ENCODE data around the gene SNORC.
A peak's percentile ranks its signal among the peaks of the same experiment; 100 is the strongest.
"Not testable (repeated sequence)": the region's sequence is repeated elsewhere in the genome, so short reads cannot be mapped to it uniquely, and the experiment has no call there.

SNORC gene

DNA sequence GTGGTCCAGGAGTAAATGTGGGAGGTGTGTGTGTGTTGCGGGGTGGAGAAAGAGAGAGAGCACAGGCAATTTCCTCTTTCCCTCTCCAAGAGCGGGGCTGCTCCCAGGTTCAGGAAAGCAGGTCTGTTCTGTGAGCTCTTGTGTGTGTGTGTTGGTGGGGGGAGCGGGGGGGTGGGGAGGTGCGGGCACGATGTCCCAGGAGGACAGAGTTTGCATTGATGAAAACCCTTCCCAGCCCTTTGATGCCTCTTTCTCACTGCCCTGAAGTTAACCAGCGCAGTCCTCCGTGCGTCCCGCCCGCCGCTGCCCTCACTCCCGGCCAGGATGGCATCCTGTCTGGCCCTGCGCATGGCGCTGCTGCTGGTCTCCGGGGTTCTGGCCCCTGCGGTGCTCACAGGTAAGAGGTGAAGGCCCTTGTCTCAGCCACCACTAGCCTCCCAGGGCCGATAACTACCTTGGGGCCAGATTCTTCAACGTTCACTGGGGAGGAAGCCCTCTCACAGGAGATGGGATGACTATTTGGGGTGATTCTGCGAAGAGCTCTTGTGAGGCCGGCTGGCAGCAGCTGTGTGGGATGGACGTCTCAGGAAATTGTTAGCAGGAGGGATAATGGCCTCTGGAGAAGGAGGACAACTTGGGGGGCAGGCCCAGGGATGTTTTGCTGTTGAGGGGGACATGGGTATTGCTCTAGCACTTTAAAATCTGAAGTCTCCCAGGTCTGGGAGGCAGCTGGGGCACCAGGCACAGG is at the start of gene SNORC:
SNORC (plus strand) TSS at position 247 of the 748 bp plus-strand sequence; CDS start at position 325, 78 bp downstream.
- DNase-seq = no peak

DNA sequence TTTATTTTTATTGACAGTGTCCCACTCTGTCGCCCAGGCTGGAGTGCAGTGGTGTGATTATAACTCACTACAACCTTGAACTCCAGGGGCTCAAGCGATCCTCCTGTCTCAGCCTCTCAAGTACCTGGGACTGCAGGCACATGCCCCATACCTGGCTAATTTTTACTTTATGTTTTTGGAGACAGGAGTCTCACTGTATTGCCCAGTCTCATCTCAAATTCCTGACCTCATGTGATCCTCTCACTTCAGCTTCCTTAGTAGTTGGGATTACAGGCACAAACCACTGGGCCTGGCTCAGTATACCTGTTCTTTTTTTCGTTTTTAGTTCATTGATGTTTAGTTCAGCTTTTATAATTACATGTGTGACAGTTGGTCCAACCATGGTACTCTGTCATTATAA is 40.1 kb upstream of the SNORC start:
- no peak for DNase-seq

- DNase-seq = no peak
These were observed 38.6 kb upstream of the SNORC start for GRCh38 chr2:232831496-232831895.

GRCh38 chr2:232833830-232834229 is 36.2 kb upstream of the SNORC start:
- DNase-seq = no peak

- no peak for DNase-seq
These were observed 34.3 kb upstream of the SNORC start for GRCh38 chr2:232835687-232836208.

DNA sequence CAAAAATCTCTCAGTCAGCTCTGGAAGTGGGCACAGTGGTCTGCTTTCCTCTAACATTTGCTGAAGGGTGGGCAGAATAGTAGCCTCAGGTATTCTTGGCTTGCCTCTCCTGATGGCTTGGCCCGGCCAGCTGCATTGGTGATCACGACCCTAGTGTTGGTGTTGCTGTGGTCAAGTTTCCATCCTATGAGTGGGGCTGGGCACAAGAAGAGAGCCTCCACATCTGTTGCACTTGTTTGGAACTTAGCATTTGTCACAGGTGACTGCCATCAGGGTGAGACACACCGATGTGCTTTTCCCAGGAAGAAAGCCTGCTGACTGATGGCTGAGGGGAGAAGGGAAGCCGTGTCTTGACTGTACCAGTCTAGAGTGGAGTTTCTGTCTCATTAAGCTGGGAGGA is 33.1 kb upstream of the SNORC start:
- no peak for DNase-seq

DNA sequence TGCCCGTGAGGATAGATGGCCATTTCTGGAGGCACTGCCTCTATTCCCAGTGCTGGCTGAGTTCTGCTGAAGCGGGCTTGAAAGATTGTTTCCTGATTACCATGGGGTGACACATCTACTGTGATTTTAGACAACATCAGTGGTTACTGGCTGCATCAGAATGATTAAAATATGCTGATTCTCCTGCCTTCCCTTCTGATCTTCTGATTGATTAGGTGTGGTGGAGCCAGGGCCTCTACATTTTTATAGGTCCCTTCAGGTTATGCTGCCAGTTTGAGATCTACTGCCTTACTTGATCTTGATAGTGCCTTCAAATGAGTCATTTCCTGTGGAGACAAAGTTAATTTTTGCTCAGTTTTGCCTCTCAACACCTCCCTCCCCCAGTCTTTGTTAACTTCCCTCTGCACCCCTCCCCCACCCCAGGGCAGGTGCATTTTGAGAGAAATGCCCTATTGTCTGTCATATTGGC is 31.6 kb upstream of the SNORC start:
- peak; percentile 8 for DNase-seq

- no peak for DNase-seq
These were observed 30.5 kb upstream of the SNORC start for GRCh38 chr2:232839411-232840079.

- DNase-seq = no peak
These were observed 27.4 kb upstream of the SNORC start for GRCh38 chr2:232842689-232843088.

GRCh38 chr2:232843834-232844233 is 26.2 kb upstream of the SNORC start:
- DNase-seq = no peak

DNA sequence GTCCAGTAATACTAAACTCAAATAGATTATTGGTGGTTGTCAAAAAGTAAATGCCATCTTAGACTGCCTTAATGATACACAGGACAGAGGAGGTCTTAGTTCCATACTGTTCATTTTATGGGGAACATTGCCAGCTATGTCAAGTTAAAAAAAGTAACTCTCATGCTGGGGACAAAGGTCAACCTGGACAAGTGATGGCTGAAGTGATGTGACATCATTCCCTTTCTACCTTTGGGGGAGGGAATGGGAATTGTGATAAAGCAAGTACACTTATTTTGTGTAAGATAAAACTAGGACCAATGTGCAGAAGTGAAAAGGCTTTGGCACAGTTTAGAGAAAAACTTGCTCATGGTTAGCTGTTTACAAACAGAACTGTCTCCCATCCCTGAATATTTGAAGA is 24.0 kb upstream of the SNORC start:
- no peak for DNase-seq

DNA sequence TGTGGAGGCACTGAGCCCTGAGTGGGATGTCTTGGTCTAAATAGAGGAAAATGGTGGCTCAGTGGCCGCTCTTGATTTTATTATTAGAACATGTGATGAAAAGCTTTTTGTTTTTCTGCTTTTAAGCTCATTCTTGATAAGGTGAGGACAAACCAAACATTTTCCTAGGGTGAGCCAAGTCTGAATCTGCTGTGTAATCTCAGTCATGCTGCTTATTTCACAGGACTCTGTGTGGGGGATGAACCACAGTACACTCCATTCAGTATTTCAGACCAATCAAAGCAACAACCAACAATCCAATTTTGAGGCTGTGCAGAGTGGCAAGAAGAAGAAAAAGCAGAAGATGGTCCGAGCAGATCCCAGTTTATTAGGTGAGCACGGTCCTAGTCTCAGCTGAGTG is 20.0 kb upstream of the SNORC start:
- DNase-seq = no peak

GRCh38 chr2:232852081-232852480 is 18.0 kb upstream of the SNORC start:
- DNase-seq = not testable (repeated sequence)

DNA sequence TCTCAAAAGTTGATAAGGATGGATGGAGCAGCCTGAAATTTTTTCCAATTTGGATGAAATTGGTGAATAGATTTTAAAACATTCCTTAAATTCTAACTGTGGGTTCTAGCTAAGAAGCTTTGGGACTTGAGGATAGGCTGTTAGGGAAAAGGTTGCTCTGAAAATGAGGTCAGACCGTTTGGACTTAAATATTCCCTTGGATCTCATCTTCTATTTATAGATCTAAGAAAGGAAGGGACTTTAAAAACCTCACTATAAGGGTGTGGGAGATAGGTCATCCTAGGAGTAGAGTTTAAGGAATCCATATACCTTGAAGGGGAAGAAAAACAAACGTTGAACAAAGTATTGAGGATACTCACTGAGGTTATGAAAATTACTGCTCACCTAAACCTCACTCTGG is 17.4 kb upstream of the SNORC start:
- DNase-seq = no peak

GRCh38 chr2:232854082-232854481 is 16.0 kb upstream of the SNORC start:
- DNase-seq = peak; percentile 75

DNA sequence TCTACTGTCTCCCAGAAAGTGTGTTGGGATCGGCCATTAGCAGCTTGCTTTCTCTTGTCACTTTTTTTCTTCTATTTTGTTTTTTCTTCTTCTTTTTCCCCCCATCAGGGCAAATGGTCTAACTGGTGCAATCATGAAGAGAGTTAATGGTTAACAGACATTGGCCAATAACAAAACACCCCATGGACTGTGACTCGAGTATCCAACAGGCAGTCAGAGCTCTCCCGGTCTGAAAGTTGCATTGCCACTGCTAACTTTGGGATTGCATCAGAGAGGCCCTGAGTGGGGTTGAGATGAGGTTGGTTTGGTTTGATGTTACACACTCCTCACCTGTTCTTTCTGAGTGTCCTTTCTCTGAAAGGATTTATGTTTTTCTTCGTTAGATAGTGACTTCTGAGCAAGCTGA is 12.9 kb upstream of the SNORC start:
- DNase-seq = peak; percentile 28

DNA sequence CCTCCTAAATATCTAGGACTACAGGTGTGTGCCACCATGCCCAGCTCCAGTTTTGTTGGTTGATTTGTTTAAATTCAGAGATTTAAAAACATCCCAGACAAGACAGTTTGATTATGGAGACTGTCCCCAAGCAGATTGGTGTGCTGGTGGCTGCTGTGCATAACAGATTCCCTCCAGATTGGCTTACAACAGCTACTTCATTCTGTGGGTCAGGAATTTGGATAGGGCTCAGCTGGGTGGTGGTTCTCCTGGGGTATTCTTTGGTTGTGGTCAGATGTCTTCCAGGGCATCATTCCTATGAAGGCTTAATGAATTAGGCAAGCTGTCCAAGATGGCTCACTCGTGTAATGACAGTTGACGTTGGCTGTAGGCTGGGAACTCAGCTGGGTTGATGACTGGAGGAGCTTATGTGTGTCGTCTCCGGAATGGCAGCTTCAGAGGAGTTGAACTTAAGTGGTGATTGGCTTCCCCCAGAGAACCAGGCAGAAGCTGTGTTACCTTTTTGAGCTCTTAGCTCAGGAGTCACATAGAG is 10.6 kb upstream of the SNORC start:
- no peak for DNase-seq

GRCh38 chr2:232860593-232861241 is 9.3 kb upstream of the SNORC start:
- no peak for DNase-seq

DNA sequence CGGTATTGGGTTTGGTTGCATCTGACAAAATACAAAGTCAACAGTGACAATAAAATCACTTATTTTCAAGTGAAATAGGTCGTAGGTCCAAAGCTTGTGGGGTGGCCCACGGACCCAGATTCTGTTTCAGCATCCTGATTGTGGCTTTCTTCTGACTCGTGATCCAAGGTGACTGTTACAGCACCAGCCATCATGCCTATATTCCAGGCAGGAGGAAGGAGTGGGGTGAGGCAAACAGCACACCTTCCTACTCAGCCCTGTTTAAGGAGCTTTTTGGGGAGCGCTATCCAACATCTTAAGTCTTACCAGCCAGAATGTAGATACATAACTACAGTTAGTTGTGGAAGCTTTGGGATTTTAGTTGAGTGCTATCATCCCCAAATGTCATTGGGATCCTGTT is 8.7 kb upstream of the SNORC start:
- no peak for DNase-seq

DNA sequence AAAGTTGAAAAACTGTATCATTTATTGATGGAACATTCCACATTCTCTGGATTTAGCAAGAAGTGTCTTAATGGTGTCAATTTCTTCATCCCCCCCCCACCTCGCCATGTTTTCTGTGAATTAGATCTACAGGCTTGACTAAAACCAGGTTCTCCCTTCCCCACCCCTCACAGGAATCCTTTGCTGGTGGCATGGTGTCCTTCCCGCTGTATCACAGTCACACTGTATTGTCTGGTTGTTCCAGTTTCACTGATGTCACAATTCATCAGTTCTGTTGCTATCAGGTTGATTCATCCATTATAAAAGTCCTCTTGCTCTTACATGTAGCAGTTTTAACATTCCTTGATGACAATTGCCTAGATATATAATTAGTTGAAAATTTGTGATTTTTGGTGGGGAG is 6.1 kb upstream of the SNORC start:
- no peak for DNase-seq

GRCh38 chr2:232865165-232865564 is 4.9 kb upstream of the SNORC start:
- no peak for DNase-seq

DNA sequence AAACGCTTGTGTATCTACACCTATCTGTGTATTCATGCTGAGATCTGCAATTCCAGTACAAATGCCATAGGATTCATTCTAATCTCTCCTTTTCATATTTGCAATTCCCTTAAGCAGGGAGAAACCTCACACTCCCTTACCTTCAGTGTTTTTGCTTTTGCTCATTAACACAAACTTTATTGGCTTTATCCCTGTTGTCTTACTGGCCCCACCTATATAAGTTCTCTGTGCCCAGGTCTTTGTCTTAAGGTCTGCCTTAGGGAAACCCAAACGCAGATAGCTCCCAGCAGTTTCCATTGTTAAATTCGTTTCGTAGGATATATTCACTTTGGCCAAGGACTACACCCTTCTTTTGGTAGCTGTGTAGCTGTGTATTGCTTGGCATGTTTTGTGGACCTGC is 4.0 kb upstream of the SNORC start:
- no peak for DNase-seq

All from fibroblast of skin of right quadriceps (primary cell).